A673 (cell line): Measurements from ENCODE around the gene STRBP.

Experiments used
- EZH2 ChIP-seq: fragments of 200-600 bp; sonication (generic); IDR thresholded peaks from 2 replicates; pipeline ENCODE4 v1.6.1; 2017; ENCODE audit warnings: borderline replicate concordance, low read depth, mild to moderate bottlenecking, mixed read lengths, antibody characterized with exemption, low read length; ENCODE audit not compliant: poor library complexity, severe bottlenecking
- TF ChIP-seq, protein P1 (sequence below): fragments of 300-800, 200-600 bp; sonication (generic); conservative IDR thresholded peaks from 2 replicates; pipeline ENCODE4 v1.5.1; 2017; ENCODE audit warnings: low read depth, mild to moderate bottlenecking, antibody characterized with exemption, low read length, moderate library complexity, mixed read lengths

DNA sequence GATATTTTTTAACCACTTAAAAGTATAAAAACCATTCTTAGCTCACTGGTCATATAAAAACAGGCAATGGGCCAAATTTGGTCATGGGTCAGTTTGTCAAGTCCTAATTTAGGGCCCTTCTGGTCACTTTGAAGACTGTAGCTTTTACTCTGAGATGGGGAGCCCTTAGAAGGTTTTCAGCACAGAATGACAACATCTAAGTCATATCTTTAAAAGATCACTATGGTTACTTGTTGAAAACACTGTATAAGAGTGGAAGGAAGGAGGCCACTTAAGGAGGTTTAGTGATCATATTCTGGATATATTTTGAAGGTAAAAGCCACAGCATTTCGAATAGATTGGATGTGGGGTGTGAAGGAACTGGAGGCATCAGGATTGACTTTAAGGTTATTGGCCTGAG is 76.7 kb downstream of the STRBP start:
- TF ChIP-seq, protein P1, sequence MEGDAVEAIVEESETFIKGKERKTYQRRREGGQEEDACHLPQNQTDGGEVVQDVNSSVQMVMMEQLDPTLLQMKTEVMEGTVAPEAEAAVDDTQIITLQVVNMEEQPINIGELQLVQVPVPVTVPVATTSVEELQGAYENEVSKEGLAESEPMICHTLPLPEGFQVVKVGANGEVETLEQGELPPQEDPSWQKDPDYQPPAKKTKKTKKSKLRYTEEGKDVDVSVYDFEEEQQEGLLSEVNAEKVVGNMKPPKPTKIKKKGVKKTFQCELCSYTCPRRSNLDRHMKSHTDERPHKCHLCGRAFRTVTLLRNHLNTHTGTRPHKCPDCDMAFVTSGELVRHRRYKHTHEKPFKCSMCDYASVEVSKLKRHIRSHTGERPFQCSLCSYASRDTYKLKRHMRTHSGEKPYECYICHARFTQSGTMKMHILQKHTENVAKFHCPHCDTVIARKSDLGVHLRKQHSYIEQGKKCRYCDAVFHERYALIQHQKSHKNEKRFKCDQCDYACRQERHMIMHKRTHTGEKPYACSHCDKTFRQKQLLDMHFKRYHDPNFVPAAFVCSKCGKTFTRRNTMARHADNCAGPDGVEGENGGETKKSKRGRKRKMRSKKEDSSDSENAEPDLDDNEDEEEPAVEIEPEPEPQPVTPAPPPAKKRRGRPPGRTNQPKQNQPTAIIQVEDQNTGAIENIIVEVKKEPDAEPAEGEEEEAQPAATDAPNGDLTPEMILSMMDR: no peak
- no peak for TF ChIP-seq EZH2
